K562 (cell line): Measurements from ENCODE around the gene TLN1. TPM values are rescaled to one million over a fixed set of nuclear protein-coding genes. Genes with fewer than 3 reads are reported as not detected.

Experiments used
- ARID2 ChIP-seq: fragments of 450-650 bp; IDR thresholded peaks from 2 replicates; pipeline ENCODE4 v1.6.1; 2017; ENCODE audit warnings: antibody characterized with exemption, mild to moderate bottlenecking
- FOXA3 ChIP-seq, 2 experiments: fragments of 450-650 bp in 1 of 2; sonication (generic) in 1 of 2; formaldehyde crosslinking; IDR thresholded peaks in 1 of 2; conservative IDR thresholded peaks in 1 of 2; 2 replicates each; pipeline versions ENCODE4 v1.4.0 to v1.8.0; 2020 to 2022; ENCODE audit warnings: mild to moderate bottlenecking in 2 of 2, missing genetic modification reagents in 1 of 2
- JUNB ChIP-seq: fragments of 450-650 bp; formaldehyde crosslinking; conservative IDR thresholded peaks from 2 replicates; pipeline ENCODE4 v1.4.0; 2020; ENCODE audit warnings: mild to moderate bottlenecking
- NR4A1 ChIP-seq, 2 experiments: fragments of 250-450 bp in 1 of 2; fragments of 450-650 bp in 1 of 2; sonication (Bioruptor Pico) in 1 of 2; IDR thresholded peaks; 2 replicates each; pipeline versions ENCODE4 v1.4.0 to v1.6.1; 2016 to 2020; ENCODE audit warnings: mild to moderate bottlenecking in 2 of 2, missing compliant biosample characterization in 1 of 2, missing genetic modification characterization in 1 of 2, moderate library complexity in 1 of 2
- RFX1 ChIP-seq: fragments of 450-650 bp; IDR thresholded peaks from 2 replicates; pipeline ENCODE4 v1.6.1; 2016; ENCODE audit warnings: mild to moderate bottlenecking, moderate library complexity
- SAP30 ChIP-seq: fragments of 200-600 bp; sonication (generic); IDR thresholded peaks from 2 replicates; pipeline ENCODE4 v1.6.1; 2012; ENCODE audit warnings: borderline replicate concordance, low read depth, mild to moderate bottlenecking, moderate library complexity, low read length, control low read depth, inconsistent platforms; ENCODE audit not compliant: insufficient read depth, poor library complexity, severe bottlenecking
- ZBED1 ChIP-seq: IDR thresholded peaks from 2 replicates; pipeline ENCODE4 v1.6.1; 2014
- ZNF3 ChIP-seq: fragments of 250-450 bp; sonication (Bioruptor Pico); IDR thresholded peaks from 2 replicates; pipeline ENCODE4 v1.5.0; 2021; ENCODE audit warnings: mild to moderate bottlenecking, moderate library complexity
- polyA plus RNA-seq, 8 experiments: library from polyadenylated mRNA; depleted of rRNA in 4 of 8; stranded (reverse) in 5 of 8; unstranded in 3 of 8; fragments of >200 nt; fragmentation: Nextera tagmentation in 2 of 8; fragmentation: Illumina TruSeq in 1 of 8; extraction: Ambion mirVana in 2 of 8; extraction: Trizol in 1 of 8; gene quantifications; 2 replicates each; pipeline versions ENCODE4 v1.2.1 to v1.2.3, GENCODE V29; 2011 to 2014; ENCODE audit warnings: inconsistent platforms in 1 of 8, missing spikeins in 1 of 8
- total RNA-seq, 7 experiments: library from RNA; depleted of rRNA in 6 of 7; stranded (reverse); fragments of >200 nt in 6 of 7; fragmentation: Illumina TruSeq in 2 of 7; extraction: Trizol in 2 of 7; gene quantifications; 2 replicates each; pipeline versions ENCODE4 v1.2.1 to v1.2.3, GENCODE V29; 2011 to 2021; ENCODE audit warnings: low replicate concordance in 1 of 7
- TF ChIP-seq, protein P1 (sequence below): fragments of 200-600 bp; sonication (generic); IDR thresholded peaks from one replicate; pipeline ENCODE4 v1.6.1; 2012; ENCODE audit warnings: mild to moderate bottlenecking, low read depth, low read length, inconsistent platforms
- TF ChIP-seq, protein P2 (sequence below): fragments of 200-800 bp; sonication (Bioruptor generic); IDR thresholded peaks from 2 replicates; pipeline ENCODE4 v1.6.1; 2017; ENCODE audit warnings: missing genetic modification characterization, missing compliant biosample characterization
- TF ChIP-seq, protein P3 (sequence below): fragments of 250-450 bp; sonication (Bioruptor Pico); IDR thresholded peaks from 2 replicates; pipeline ENCODE4 v1.5.0; 2020; ENCODE audit warnings: mild to moderate bottlenecking, borderline replicate concordance

The TLN1 gene
- total and polyA plus RNA-seq, 9 of the 15 experiments (the other 6 are each of a cell fraction or from before 2014, with no cell fraction given): 3.6 to 240 (median 54.8) TPM

DNA sequence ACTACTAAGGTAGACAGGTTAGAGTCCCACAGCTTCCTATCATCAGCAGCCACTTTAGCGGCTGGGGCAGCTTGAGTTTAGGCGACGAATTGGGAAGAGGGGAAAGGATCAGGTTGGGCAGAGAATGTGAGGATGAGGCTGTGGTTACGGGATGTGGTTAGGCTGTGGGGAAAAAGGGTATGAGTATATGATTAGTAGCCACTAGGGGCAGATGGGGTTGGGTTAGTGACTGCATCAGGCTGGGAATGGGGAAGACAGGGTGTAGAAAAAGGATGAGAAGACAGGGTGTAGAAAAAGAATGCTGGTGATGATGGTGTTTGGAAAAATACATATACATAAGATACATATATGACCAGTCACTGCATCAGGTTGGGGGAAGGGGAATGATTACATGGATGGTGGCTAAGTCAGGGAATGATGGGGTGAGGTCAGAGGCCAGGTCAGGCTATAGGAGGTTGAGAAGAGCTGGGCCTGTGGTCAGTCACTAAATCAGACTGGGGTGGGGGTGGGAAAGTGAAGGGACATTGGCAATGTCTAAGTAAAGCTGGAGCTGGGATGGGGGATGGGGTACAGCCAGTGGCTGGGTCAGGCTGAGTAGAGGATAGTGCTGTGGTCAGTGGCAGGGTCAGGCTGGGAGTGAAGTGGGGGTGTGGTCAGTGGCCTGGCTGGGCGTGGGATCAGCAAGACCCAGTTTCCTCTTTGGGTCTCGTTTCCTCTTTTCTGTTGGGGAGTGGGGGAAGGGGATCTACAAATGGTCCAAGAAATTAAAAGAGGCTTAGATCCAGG lies 2.1 kb downstream of the TLN1 start (continued):
- TF ChIP-seq, protein P1, sequence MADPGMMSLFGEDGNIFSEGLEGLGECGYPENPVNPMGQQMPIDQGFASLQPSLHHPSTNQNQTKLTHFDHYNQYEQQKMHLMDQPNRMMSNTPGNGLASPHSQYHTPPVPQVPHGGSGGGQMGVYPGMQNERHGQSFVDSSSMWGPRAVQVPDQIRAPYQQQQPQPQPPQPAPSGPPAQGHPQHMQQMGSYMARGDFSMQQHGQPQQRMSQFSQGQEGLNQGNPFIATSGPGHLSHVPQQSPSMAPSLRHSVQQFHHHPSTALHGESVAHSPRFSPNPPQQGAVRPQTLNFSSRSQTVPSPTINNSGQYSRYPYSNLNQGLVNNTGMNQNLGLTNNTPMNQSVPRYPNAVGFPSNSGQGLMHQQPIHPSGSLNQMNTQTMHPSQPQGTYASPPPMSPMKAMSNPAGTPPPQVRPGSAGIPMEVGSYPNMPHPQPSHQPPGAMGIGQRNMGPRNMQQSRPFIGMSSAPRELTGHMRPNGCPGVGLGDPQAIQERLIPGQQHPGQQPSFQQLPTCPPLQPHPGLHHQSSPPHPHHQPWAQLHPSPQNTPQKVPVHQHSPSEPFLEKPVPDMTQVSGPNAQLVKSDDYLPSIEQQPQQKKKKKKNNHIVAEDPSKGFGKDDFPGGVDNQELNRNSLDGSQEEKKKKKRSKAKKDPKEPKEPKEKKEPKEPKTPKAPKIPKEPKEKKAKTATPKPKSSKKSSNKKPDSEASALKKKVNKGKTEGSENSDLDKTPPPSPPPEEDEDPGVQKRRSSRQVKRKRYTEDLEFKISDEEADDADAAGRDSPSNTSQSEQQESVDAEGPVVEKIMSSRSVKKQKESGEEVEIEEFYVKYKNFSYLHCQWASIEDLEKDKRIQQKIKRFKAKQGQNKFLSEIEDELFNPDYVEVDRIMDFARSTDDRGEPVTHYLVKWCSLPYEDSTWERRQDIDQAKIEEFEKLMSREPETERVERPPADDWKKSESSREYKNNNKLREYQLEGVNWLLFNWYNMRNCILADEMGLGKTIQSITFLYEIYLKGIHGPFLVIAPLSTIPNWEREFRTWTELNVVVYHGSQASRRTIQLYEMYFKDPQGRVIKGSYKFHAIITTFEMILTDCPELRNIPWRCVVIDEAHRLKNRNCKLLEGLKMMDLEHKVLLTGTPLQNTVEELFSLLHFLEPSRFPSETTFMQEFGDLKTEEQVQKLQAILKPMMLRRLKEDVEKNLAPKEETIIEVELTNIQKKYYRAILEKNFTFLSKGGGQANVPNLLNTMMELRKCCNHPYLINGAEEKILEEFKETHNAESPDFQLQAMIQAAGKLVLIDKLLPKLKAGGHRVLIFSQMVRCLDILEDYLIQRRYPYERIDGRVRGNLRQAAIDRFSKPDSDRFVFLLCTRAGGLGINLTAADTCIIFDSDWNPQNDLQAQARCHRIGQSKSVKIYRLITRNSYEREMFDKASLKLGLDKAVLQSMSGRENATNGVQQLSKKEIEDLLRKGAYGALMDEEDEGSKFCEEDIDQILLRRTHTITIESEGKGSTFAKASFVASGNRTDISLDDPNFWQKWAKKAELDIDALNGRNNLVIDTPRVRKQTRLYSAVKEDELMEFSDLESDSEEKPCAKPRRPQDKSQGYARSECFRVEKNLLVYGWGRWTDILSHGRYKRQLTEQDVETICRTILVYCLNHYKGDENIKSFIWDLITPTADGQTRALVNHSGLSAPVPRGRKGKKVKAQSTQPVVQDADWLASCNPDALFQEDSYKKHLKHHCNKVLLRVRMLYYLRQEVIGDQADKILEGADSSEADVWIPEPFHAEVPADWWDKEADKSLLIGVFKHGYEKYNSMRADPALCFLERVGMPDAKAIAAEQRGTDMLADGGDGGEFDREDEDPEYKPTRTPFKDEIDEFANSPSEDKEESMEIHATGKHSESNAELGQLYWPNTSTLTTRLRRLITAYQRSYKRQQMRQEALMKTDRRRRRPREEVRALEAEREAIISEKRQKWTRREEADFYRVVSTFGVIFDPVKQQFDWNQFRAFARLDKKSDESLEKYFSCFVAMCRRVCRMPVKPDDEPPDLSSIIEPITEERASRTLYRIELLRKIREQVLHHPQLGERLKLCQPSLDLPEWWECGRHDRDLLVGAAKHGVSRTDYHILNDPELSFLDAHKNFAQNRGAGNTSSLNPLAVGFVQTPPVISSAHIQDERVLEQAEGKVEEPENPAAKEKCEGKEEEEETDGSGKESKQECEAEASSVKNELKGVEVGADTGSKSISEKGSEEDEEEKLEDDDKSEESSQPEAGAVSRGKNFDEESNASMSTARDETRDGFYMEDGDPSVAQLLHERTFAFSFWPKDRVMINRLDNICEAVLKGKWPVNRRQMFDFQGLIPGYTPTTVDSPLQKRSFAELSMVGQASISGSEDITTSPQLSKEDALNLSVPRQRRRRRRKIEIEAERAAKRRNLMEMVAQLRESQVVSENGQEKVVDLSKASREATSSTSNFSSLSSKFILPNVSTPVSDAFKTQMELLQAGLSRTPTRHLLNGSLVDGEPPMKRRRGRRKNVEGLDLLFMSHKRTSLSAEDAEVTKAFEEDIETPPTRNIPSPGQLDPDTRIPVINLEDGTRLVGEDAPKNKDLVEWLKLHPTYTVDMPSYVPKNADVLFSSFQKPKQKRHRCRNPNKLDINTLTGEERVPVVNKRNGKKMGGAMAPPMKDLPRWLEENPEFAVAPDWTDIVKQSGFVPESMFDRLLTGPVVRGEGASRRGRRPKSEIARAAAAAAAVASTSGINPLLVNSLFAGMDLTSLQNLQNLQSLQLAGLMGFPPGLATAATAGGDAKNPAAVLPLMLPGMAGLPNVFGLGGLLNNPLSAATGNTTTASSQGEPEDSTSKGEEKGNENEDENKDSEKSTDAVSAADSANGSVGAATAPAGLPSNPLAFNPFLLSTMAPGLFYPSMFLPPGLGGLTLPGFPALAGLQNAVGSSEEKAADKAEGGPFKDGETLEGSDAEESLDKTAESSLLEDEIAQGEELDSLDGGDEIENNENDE: no peak
- TF ChIP-seq, protein P2, sequence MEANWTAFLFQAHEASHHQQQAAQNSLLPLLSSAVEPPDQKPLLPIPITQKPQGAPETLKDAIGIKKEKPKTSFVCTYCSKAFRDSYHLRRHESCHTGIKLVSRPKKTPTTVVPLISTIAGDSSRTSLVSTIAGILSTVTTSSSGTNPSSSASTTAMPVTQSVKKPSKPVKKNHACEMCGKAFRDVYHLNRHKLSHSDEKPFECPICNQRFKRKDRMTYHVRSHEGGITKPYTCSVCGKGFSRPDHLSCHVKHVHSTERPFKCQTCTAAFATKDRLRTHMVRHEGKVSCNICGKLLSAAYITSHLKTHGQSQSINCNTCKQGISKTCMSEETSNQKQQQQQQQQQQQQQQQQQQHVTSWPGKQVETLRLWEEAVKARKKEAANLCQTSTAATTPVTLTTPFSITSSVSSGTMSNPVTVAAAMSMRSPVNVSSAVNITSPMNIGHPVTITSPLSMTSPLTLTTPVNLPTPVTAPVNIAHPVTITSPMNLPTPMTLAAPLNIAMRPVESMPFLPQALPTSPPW (CRISPR knock-in tag): no peak; the same call in 1 of the 2 replicates
- TF ChIP-seq JUNB (CRISPR knock-in tag) (no peak), SAP30 (no peak), ZBED1 (no peak), FOXA3 (CRISPR knock-in tag; conservative IDR thresholded peaks at IDR 0.05 in 1 of 2, IDR thresholded peaks at IDR 0.05 in 1 of 2) (no peak), ARID2 (0 out of 2 replicates have a peak, but pooled peaks have one; percentile 7), NR4A1 (CRISPR knock-in tag; IDR thresholded peaks at IDR 0.05) (no peak), NR4A1 (tag; IDR thresholded peaks at IDR 0.05) (no peak), ZNF3 (no peak), RFX1 (no peak)
- TF ChIP-seq, protein P3, sequence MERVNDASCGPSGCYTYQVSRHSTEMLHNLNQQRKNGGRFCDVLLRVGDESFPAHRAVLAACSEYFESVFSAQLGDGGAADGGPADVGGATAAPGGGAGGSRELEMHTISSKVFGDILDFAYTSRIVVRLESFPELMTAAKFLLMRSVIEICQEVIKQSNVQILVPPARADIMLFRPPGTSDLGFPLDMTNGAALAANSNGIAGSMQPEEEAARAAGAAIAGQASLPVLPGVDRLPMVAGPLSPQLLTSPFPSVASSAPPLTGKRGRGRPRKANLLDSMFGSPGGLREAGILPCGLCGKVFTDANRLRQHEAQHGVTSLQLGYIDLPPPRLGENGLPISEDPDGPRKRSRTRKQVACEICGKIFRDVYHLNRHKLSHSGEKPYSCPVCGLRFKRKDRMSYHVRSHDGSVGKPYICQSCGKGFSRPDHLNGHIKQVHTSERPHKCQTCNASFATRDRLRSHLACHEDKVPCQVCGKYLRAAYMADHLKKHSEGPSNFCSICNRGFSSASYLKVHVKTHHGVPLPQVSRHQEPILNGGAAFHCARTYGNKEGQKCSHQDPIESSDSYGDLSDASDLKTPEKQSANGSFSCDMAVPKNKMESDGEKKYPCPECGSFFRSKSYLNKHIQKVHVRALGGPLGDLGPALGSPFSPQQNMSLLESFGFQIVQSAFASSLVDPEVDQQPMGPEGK (CRISPR knock-in tag): peak; percentile 61; the same call in 1 of the 2 replicates
